Measurements from ENCODE around the gene JAG1.

GRCh38 chr20:10646886-10647420 lies 26.8 kb downstream of the JAG1 start:
- no peak for TF ChIP-seq EZH2phosphoT487 (conservative IDR thresholded peaks at IDR 0.05; ENCODE audit: low read length)
- TF ChIP-seq, protein P1, sequence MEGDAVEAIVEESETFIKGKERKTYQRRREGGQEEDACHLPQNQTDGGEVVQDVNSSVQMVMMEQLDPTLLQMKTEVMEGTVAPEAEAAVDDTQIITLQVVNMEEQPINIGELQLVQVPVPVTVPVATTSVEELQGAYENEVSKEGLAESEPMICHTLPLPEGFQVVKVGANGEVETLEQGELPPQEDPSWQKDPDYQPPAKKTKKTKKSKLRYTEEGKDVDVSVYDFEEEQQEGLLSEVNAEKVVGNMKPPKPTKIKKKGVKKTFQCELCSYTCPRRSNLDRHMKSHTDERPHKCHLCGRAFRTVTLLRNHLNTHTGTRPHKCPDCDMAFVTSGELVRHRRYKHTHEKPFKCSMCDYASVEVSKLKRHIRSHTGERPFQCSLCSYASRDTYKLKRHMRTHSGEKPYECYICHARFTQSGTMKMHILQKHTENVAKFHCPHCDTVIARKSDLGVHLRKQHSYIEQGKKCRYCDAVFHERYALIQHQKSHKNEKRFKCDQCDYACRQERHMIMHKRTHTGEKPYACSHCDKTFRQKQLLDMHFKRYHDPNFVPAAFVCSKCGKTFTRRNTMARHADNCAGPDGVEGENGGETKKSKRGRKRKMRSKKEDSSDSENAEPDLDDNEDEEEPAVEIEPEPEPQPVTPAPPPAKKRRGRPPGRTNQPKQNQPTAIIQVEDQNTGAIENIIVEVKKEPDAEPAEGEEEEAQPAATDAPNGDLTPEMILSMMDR (IDR thresholded peaks at IDR 0.05; ENCODE audit: insufficient read depth, low read length, poor library complexity, severe bottlenecking) = no peak

All from SU-DHL-6 (cell line).